ENCODE measurements around the gene TYMP. TPM values are rescaled to one million over a fixed set of nuclear protein-coding genes. Genes with fewer than 3 reads are reported as not detected.

TYMP gene
- polyA plus RNA-seq, 2 of the 4 experiments (the other 2 are of a cell fraction) = 5.9 to 9.0 TPM

DNA sequence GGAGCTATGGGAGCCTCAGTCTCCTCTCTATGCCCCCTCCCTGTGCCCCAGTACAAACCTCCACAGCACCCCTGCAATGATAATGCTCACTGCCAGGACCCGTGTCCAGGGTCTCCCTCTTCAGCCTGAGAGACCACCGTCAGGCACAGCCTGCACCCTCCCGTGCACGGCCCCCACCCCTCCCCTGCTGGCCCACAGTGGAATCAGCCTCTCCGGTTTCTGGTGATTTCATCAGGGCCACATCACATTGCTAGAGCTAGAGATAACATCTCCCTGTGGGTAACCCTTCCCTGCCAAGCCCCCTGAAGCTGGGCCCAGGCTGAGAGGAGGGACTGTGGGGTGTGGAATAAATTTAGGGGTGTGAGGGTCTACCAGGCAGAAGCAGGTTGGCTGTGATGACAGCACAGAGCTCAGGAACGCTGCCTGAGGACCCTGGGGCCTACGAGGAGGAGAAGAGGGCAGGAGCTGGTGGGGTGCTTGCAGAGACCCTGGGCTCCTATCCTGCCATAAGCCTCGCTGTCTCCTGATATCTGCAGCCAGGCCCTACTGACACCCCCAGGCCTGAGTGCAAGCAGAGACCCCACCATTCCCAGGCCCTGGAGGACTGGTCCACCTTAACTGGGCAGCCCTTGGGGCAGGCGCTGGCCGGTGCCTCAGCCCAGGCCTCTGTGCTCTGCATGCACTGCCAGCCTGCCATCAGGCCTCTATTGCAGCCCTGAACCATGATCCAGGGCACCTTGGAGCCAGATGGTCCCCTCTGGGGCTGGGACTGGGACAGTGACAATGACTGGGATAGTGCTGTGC lies 15.9 kb upstream of the TYMP start, which contains the start of gene KLHDC7B (continued):
- TF ChIP-seq, protein P1, sequence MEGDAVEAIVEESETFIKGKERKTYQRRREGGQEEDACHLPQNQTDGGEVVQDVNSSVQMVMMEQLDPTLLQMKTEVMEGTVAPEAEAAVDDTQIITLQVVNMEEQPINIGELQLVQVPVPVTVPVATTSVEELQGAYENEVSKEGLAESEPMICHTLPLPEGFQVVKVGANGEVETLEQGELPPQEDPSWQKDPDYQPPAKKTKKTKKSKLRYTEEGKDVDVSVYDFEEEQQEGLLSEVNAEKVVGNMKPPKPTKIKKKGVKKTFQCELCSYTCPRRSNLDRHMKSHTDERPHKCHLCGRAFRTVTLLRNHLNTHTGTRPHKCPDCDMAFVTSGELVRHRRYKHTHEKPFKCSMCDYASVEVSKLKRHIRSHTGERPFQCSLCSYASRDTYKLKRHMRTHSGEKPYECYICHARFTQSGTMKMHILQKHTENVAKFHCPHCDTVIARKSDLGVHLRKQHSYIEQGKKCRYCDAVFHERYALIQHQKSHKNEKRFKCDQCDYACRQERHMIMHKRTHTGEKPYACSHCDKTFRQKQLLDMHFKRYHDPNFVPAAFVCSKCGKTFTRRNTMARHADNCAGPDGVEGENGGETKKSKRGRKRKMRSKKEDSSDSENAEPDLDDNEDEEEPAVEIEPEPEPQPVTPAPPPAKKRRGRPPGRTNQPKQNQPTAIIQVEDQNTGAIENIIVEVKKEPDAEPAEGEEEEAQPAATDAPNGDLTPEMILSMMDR (IDR thresholded peaks at IDR 0.05) = no peak
- no peak for TF ChIP-seq NPAS2 (CRISPR knock-in tag; IDR thresholded peaks at IDR 0.05; ENCODE audit: borderline replicate concordance)
- no peak for TF ChIP-seq TP53 (CRISPR knock-in tag; IDR thresholded peaks at IDR 0.05)
- no peak for TF ChIP-seq ZFP36 (IDR thresholded peaks at IDR 0.05; ENCODE audit: borderline replicate concordance, partially characterized antibody)
- TF ChIP-seq HDAC2 (IDR thresholded peaks at IDR 0.05) = no peak
- TF ChIP-seq ESRRA (IDR thresholded peaks at IDR 0.05; ENCODE audit: borderline replicate concordance, low read length) = no peak

DNA sequence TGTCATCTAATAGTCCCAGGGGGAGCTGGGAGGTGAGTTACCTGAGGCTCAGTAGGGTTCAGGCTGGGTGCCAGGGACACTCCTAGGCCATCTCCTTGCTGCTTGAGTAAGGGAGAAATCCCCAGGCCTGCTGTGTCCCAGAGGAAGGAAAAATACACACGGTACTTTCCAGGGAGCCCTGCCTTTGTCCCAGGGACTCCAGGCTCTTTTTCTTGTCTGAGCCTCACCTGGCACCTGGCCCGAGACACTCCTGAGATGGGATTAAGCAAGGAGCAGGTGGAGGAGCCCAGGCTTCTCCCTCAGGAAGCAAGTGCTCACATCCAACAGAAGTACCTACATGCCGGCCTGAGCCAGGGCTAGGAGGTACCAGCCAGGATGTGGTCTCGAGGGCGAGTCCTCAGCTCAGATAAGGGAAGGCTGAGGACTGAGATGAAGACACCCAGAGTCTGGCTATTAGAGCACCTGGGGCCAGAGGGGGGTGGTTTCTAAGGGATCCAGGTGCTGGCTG lies 15.0 kb upstream of the TYMP start:
- 71% methylated on average over 4 of the region's 5 CpGs for WGBS (ENCODE audit: missing lambda C conversion rate)
- no peaks in the 10 kb centered on the region for H3K9me3 ChIP-seq
- FAIRE-seq = no peak
- ATAC-seq = peak; percentile 14 to 51; a peak in 4 of 6 replicates
- DNase-seq (ENCODE audit: low read depth in 1 of 2, low spot score in 1 of 2) = no peak
- ChIA-PET POLR2A (interaction anchor here (1.3 to 1.4 kb wide), 2 partner anchors 13 to 18 kb away, joined by 3 to 4 read pairs; partner anchors contain the start of gene SYCE3), CTCF (interaction anchor here (0.9 to 4.5 kb wide), 10 partner anchors 11 to 76 kb away, joined by 3 to 25 read pairs (median 5); partner anchors contain the start of genes SCO2 and SYCE3)
- H3K4me2 ChIP-seq = peak overlapping the region; percentile 68
- peaks cover 53% of the 10 kb centered on the region for H3K4me1 ChIP-seq
- peak overlapping the region; percentile 82 to 84 for H3K27ac ChIP-seq
- TF ChIP-seq FOSL2 (IDR thresholded peaks at IDR 0.05) (no peak), FOSL2 (CRISPR knock-in tag; IDR thresholded peaks at IDR 0.05) (no peak), RFX5 (IDR thresholded peaks at IDR 0.05) (no peak), CHD4 (IDR thresholded peaks at IDR 0.05; ENCODE audit: borderline replicate concordance) (no peak), SMC3 (IDR thresholded peaks at IDR 0.05) (no peak), HOXA7 (CRISPR knock-in tag; IDR thresholded peaks at IDR 0.05) (no peak), EP300 (IDR thresholded peaks at IDR 0.05) (no peak), BHLHE40 (IDR thresholded peaks at IDR 0.05; ENCODE audit: low read depth, low read length) (no peak), JUN (IDR thresholded peaks at IDR 0.05) (no peak), CEBPB (IDR thresholded peaks at IDR 0.05) (no peak), ELK1 (IDR thresholded peaks at IDR 0.05; ENCODE audit: low read depth, low read length) (no peak), ATOH8 (CRISPR knock-in tag; IDR thresholded peaks at IDR 0.05; ENCODE audit: low read depth) (no peak), ZC3H11A (IDR thresholded peaks at IDR 0.05) (no peak)
- TF ChIP-seq, protein P2, sequence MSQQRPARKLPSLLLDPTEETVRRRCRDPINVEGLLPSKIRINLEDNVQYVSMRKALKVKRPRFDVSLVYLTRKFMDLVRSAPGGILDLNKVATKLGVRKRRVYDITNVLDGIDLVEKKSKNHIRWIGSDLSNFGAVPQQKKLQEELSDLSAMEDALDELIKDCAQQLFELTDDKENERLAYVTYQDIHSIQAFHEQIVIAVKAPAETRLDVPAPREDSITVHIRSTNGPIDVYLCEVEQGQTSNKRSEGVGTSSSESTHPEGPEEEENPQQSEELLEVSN (IDR thresholded peaks at IDR 0.05; ENCODE audit: borderline replicate concordance, low read depth) = no peak
- TF ChIP-seq, protein P3, sequence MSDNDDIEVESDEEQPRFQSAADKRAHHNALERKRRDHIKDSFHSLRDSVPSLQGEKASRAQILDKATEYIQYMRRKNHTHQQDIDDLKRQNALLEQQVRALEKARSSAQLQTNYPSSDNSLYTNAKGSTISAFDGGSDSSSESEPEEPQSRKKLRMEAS (IDR thresholded peaks at IDR 0.05) = no peak
- TF ChIP-seq, protein P4, sequence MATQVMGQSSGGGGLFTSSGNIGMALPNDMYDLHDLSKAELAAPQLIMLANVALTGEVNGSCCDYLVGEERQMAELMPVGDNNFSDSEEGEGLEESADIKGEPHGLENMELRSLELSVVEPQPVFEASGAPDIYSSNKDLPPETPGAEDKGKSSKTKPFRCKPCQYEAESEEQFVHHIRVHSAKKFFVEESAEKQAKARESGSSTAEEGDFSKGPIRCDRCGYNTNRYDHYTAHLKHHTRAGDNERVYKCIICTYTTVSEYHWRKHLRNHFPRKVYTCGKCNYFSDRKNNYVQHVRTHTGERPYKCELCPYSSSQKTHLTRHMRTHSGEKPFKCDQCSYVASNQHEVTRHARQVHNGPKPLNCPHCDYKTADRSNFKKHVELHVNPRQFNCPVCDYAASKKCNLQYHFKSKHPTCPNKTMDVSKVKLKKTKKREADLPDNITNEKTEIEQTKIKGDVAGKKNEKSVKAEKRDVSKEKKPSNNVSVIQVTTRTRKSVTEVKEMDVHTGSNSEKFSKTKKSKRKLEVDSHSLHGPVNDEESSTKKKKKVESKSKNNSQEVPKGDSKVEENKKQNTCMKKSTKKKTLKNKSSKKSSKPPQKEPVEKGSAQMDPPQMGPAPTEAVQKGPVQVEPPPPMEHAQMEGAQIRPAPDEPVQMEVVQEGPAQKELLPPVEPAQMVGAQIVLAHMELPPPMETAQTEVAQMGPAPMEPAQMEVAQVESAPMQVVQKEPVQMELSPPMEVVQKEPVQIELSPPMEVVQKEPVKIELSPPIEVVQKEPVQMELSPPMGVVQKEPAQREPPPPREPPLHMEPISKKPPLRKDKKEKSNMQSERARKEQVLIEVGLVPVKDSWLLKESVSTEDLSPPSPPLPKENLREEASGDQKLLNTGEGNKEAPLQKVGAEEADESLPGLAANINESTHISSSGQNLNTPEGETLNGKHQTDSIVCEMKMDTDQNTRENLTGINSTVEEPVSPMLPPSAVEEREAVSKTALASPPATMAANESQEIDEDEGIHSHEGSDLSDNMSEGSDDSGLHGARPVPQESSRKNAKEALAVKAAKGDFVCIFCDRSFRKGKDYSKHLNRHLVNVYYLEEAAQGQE (IDR thresholded peaks at IDR 0.05) = no peak
- no peak overlapping the region for H3K4me3 ChIP-seq

Measured in A549 (cell line).